ENCODE data around the gene AHCTF1. TPM values are rescaled to one million over a fixed set of nuclear protein-coding genes. Genes with fewer than 3 reads are reported as not detected.
A peak's percentile ranks its signal among the peaks of the same experiment; 100 is the strongest.

The AHCTF1 gene
- total and polyA plus RNA-seq, 8 donors: 5.9 to 49.0 (median 24.5) TPM

- 80 to 89% (median 84%) methylated on average over 13 to 17 of the region's 17 CpGs for WGBS, 5 donors
- H3K27me3 ChIP-seq: peaks cover 0 to 50% (median 8%) of the 10 kb centered on the region in 3 donors
- H3K27ac ChIP-seq: no peak overlapping the region
- H3K4me3 ChIP-seq: no peak overlapping the region
- TF ChIP-seq EP300 (IDR thresholded peaks at IDR 0.05) (no peak), POLR2AphosphoS5 (IDR thresholded peaks at IDR 0.05) (no peak), POLR2A (IDR thresholded peaks at IDR 0.05) (no peak)
- TF ChIP-seq, protein P1, sequence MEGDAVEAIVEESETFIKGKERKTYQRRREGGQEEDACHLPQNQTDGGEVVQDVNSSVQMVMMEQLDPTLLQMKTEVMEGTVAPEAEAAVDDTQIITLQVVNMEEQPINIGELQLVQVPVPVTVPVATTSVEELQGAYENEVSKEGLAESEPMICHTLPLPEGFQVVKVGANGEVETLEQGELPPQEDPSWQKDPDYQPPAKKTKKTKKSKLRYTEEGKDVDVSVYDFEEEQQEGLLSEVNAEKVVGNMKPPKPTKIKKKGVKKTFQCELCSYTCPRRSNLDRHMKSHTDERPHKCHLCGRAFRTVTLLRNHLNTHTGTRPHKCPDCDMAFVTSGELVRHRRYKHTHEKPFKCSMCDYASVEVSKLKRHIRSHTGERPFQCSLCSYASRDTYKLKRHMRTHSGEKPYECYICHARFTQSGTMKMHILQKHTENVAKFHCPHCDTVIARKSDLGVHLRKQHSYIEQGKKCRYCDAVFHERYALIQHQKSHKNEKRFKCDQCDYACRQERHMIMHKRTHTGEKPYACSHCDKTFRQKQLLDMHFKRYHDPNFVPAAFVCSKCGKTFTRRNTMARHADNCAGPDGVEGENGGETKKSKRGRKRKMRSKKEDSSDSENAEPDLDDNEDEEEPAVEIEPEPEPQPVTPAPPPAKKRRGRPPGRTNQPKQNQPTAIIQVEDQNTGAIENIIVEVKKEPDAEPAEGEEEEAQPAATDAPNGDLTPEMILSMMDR (IDR thresholded peaks at IDR 0.05): no peak
- H3K4me1 ChIP-seq: peaks cover 13 to 23% (median 18%) of the 10 kb centered on the region in 4 donors
- no peak for DNase-seq
- H3K36me3 ChIP-seq: no peaks in the 10 kb centered on the region
- intact Hi-C loops (cut with DNase I; ENCODE audit: low total_unique reads): no loop called here
- H3K9me3 ChIP-seq: no peaks in the 10 kb centered on the region
Measured at GRCh38 chr1:246791303-246791918, 140.3 kb downstream of the AHCTF1 start.

DNA sequence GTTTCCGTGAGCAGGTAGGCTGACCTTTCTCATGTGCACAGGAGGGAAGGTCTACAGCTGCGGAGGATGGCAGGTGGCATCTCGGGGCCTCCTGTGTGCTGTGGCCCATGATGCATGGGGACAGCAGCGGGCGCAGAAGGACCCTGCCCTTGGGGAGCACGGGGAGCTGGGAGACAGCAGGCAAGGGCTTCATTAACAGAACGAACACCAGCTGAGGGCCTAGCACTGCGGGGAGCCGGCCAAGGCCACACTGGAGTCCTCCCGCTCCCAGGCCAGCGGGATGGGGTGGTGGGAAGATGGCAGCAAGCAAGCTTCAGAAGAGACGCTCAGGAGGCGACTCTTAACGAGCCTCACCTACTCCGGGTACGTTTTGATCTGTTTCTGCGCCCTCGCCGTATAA lies 140.9 kb downstream of the AHCTF1 start:
- TF ChIP-seq POLR2AphosphoS5 (IDR thresholded peaks at IDR 0.05): no peak
- no peak for TF ChIP-seq POLR2A (IDR thresholded peaks at IDR 0.05)
- TF ChIP-seq EP300 (IDR thresholded peaks at IDR 0.05): no peak
- TF ChIP-seq, protein P1 (IDR thresholded peaks at IDR 0.05): no peak
- intact Hi-C loops (cut with DNase I; ENCODE audit: low total_unique reads): no loop called here
- 86 to 97% (median 94%) methylated on average over 19 of the region's 19 CpGs for whole genome bisulfite sequencing, 5 donors

GRCh38 chr1:246790364-246790763 lies 141.4 kb downstream of the AHCTF1 start:
- WGBS, 5 donors: 91 to 96% (median 94%) methylated on average over 7 of the region's 7 CpGs
- intact Hi-C loops (cut with DNase I; ENCODE audit: low total_unique reads): no loop called here
- no peak for DNase-seq
- TF ChIP-seq EP300 (IDR thresholded peaks at IDR 0.05) (no peak), POLR2A (IDR thresholded peaks at IDR 0.05) (no peak), POLR2AphosphoS5 (IDR thresholded peaks at IDR 0.05) (no peak)
- TF ChIP-seq, protein P1 (IDR thresholded peaks at IDR 0.05): no peak
- Histone ChIP-seq H3K9me3 (no peaks in the 10 kb centered on the region), H3K27ac (no peak overlapping the region), H3K4me3 (no peak overlapping the region), H3K4me1 (peaks cover 13 to 23% (median 18%) of the 10 kb centered on the region in 4 donors), H3K27me3 (peaks cover 0 to 50% (median 8%) of the 10 kb centered on the region in 3 donors), H3K36me3 (no peaks in the 10 kb centered on the region)

More for the DNA sequence above, 140.9 kb downstream of the AHCTF1 start:
- peaks cover 0 to 50% (median 8%) of the 10 kb centered on the region in 3 donors for H3K27me3 ChIP-seq
- H3K4me1 ChIP-seq: peaks cover 13 to 23% (median 18%) of the 10 kb centered on the region in 4 donors
- no peaks in the 10 kb centered on the region for H3K36me3 ChIP-seq
- no peak overlapping the region for H3K4me3 ChIP-seq
- no peak for DNase-seq
- no peak overlapping the region for H3K27ac ChIP-seq
- no peaks in the 10 kb centered on the region for H3K9me3 ChIP-seq

DNA sequence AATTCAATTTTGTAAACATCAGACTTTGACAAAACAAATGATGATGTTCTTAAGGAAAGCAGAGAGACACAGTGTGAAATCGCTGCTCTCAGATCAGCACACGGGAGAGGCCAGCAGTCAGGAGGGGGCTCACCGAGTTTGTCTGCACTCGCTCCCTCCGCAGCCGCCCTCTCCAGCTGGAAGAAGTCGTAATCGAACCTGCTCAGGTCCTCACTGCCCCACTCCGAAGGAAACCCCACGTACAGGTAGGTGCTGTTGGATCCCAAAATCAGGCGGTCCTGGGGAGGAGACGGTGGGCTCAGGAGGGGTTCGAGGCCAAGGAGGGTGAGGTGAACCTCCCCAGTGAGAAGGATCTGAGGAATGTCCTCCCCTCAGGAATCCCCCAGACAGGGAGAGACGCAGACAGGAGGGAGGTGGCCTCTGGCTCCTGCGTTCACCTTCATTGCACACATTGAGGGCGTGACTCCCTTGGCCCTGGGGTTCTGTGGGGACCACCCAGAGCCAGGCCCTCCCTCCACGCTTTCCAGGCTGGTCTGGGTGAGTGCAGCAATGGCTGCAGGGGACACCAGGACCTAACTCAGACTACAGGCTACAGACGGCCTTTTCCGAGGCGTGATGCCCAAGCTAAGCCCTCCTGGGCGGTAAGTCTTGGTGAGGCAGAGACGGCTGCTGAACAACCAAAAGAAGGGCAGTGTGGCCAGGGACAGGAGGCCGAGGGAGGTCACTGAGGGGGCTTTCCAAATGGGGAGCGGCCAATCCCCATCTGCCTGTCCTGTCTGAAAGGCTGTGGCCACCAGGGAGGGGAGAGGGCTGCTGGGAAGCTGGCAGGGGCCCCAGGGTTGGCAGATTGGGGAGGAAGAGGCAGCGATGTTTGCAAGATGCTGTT lies 142.1 kb downstream of the AHCTF1 start:
- WGBS, 5 donors: 62 to 88% (median 84%) methylated on average over 24 to 25 of the region's 25 CpGs
- H3K27me3 ChIP-seq: peaks cover 0 to 48% (median 8%) of the 10 kb centered on the region in 3 donors
- intact Hi-C loops (cut with DNase I; ENCODE audit: low total_unique reads): no loop called here
- H3K4me3 ChIP-seq: peak overlapping the region in 1 of 4 donors; percentile 44
- H3K4me1 ChIP-seq: peaks cover 8 to 23% (median 17%) of the 10 kb centered on the region in 4 donors
- TF ChIP-seq, protein P1 (IDR thresholded peaks at IDR 0.05): no peak
- TF ChIP-seq POLR2A (IDR thresholded peaks at IDR 0.05) (no peak), EP300 (IDR thresholded peaks at IDR 0.05) (no peak), POLR2AphosphoS5 (IDR thresholded peaks at IDR 0.05) (no peak)
- H3K9me3 ChIP-seq: no peaks in the 10 kb centered on the region
- no peaks in the 10 kb centered on the region for H3K36me3 ChIP-seq
- no peak overlapping the region for H3K27ac ChIP-seq
- no peak for DNase-seq
